Measurements from ENCODE around the gene DNAJC5G.

Gene DNAJC5G

DNA sequence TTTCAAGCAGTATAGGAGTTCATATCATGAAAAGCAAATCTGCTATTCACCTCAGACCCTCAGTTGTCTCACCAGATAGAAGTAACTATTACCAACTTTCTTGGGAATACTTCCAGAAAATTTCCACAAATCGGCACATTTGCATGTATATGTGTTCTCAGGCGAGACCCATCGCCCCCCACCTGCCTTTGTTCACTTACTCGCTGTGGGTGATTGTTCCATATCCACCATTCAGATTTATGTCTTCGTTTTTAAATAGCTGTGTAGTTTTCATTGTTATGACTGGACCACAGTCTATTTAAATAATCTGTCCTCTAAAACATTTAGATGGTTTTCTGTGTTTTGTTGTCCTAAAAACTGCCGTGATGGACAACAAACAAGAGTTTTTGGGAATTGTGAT, 10.2 kb downstream of the DNAJC5G start:
- no peak for DNase-seq (ENCODE audit: low read depth)
- TF ChIP-seq, protein P1, sequence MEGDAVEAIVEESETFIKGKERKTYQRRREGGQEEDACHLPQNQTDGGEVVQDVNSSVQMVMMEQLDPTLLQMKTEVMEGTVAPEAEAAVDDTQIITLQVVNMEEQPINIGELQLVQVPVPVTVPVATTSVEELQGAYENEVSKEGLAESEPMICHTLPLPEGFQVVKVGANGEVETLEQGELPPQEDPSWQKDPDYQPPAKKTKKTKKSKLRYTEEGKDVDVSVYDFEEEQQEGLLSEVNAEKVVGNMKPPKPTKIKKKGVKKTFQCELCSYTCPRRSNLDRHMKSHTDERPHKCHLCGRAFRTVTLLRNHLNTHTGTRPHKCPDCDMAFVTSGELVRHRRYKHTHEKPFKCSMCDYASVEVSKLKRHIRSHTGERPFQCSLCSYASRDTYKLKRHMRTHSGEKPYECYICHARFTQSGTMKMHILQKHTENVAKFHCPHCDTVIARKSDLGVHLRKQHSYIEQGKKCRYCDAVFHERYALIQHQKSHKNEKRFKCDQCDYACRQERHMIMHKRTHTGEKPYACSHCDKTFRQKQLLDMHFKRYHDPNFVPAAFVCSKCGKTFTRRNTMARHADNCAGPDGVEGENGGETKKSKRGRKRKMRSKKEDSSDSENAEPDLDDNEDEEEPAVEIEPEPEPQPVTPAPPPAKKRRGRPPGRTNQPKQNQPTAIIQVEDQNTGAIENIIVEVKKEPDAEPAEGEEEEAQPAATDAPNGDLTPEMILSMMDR (IDR thresholded peaks at IDR 0.05; ENCODE audit: control insufficient read depth, insufficient read depth, low read depth, low read length, missing control alignments): no peak
- H3K4me3 ChIP-seq (ENCODE audit: control insufficient read depth, low read depth, low read length): no peak overlapping the region

DNA sequence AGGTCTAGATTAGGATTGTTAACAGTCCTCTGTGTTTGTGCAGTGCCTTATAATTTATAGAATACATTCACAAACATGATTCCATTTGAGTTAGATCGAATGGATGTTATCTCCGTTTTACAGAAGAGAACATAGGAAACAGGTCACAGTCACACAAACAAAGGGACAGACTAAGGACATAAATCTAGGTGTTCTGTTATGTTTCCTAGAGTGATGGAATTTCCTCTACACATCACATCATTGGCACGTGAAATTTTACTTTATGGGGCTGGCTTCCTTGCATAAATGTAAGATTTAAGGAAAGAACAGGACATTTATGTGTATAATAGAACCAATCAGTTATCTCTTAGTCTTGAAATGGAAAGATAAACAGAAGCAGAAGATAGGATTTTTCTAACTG, 13.4 kb downstream of the DNAJC5G start:
- TF ChIP-seq, protein P1 (IDR thresholded peaks at IDR 0.05; ENCODE audit: control insufficient read depth, insufficient read depth, low read depth, low read length, missing control alignments): no peak
- DNase-seq (ENCODE audit: low read depth): no peak
- no peak overlapping the region for H3K4me3 ChIP-seq (ENCODE audit: control insufficient read depth, low read depth, low read length)

DNA sequence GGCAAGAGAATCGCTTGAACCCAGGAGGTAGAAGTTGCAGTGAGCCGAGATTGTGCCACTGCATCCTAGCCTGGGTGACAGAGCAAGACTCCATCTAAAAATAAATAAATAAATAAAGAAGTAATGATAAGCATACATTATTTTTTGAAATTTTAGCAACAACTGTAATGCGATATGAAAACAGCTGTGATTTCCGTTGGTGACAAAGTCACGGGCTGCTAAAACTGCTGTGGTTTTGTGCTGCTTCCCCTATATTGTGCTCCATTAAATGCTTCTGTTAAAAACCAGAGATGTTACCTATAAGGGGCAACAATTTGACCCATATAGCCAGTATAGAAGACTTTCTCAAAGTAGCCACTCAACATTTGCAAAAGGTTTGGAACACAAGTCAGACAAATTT, 15.3 kb downstream of the DNAJC5G start:
- H3K4me3 ChIP-seq (ENCODE audit: control insufficient read depth, low read depth, low read length): no peak overlapping the region
- no peak for DNase-seq (ENCODE audit: low read depth)
- TF ChIP-seq, protein P1 (IDR thresholded peaks at IDR 0.05; ENCODE audit: control insufficient read depth, insufficient read depth, low read depth, low read length, missing control alignments): no peak

GRCh38 chr2:27291865-27292264, 16.6 kb downstream of the DNAJC5G start:
- DNase-seq (ENCODE audit: low read depth): no peak
- TF ChIP-seq, protein P1 (IDR thresholded peaks at IDR 0.05; ENCODE audit: control insufficient read depth, insufficient read depth, low read depth, low read length, missing control alignments): no peak
- H3K4me3 ChIP-seq (ENCODE audit: control insufficient read depth, low read depth, low read length): no peak overlapping the region

GRCh38 chr2:27294928-27295327, 19.7 kb downstream of the DNAJC5G start:
- TF ChIP-seq, protein P1 (IDR thresholded peaks at IDR 0.05; ENCODE audit: control insufficient read depth, insufficient read depth, low read depth, low read length, missing control alignments): no peak
- no peak for DNase-seq (ENCODE audit: low read depth)

GRCh38 chr2:27296481-27296880, 21.2 kb downstream of the DNAJC5G start:
- no peak for DNase-seq (ENCODE audit: low read depth)
- H3K4me3 ChIP-seq (ENCODE audit: control insufficient read depth, low read depth, low read length): no peak overlapping the region
- TF ChIP-seq, protein P1 (IDR thresholded peaks at IDR 0.05; ENCODE audit: control insufficient read depth, insufficient read depth, low read depth, low read length, missing control alignments): no peak

More at GRCh38 chr2:27294928-27295327, 19.7 kb downstream of the DNAJC5G start:
- H3K4me3 ChIP-seq (ENCODE audit: control insufficient read depth, low read depth, low read length): no peak overlapping the region

DNA sequence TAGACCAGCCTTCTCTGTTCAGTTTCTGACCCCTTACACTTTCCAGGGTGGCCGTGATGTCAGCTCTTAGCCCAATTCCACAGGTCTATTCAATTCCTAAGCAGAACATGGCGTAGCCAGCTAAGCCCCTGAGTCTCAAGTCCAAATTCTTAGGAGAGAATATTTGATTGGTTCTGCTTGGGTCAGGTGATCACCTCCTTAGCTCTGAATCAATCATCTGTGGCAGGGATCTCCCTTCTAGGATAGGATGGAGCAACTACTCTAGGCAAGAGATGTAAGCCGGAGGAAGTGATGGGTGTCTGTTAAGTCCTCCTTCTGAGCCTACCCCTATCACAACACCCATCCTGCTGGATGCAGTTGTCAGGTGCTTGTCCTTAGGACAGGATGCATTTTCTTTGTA, 22.0 kb downstream of the DNAJC5G start:
- no peak for DNase-seq (ENCODE audit: low read depth)
- TF ChIP-seq, protein P1 (IDR thresholded peaks at IDR 0.05; ENCODE audit: control insufficient read depth, insufficient read depth, low read depth, low read length, missing control alignments): no peak
- H3K4me3 ChIP-seq (ENCODE audit: control insufficient read depth, low read depth, low read length): no peak overlapping the region
